HEK293T (cell line): Measurements from ENCODE around the gene GRID1.

Experiments
- BHLHE40 ChIP-seq: fragments of 450-650 bp; IDR thresholded peaks from 2 replicates; pipeline ENCODE4 v1.6.1; 2016; ENCODE audit warnings: mild to moderate bottlenecking, moderate library complexity, borderline replicate concordance
- FOXM1 ChIP-seq: fragments of 450-650 bp; IDR thresholded peaks from 2 replicates; pipeline ENCODE4 v1.6.1; 2017; ENCODE audit warnings: mild to moderate bottlenecking, borderline replicate concordance
- HDGF ChIP-seq: fragments of 450-650 bp; IDR thresholded peaks from 2 replicates; pipeline ENCODE4 v1.6.1; 2017; ENCODE audit warnings: antibody characterized with exemption, borderline replicate concordance
- L3MBTL2 ChIP-seq: fragments of 450-650 bp; conservative IDR thresholded peaks from 2 replicates; pipeline ENCODE4 v1.6.1; 2016; ENCODE audit warnings: mild to moderate bottlenecking
- SP1 ChIP-seq: fragments of 450-650 bp; IDR thresholded peaks from 2 replicates; pipeline ENCODE4 v1.6.1; 2017

GRCh38 chr10:86049442-86049841 lies 317.2 kb downstream of the GRID1 start:
- TF ChIP-seq BHLHE40 (no peak), HDGF (no peak), SP1 (no peak), FOXM1 (no peak), L3MBTL2 (no peak)
